WTC11 (cell line): ENCODE measurements around the gene PSMA7. TPM values are rescaled to one million over a fixed set of nuclear protein-coding genes. Genes with fewer than 3 reads are reported as not detected.

ENCODE experiments used
- ATAC-seq: fragments of 200-7000 bp; cut with Tn5 transposase; 2 replicates; pipeline ENCODE4 v1.10.0; 2021; ENCODE audit warnings: mild to moderate bottlenecking, moderate library complexity
- CTCF ChIA-PET: fragments of 300-600 bp; sonication (Branson Sonifier 250); formaldehyde crosslinking; loops from one replicate; lab custom pipeline; 2021; ENCODE audit warnings: antibody characterized with exemption; lab: Charles Lee
- POLR2A ChIA-PET: fragments of 350-600 bp; sonication (Branson Sonifier 250); formaldehyde crosslinking; loops from one replicate; lab custom pipeline; 2021; ENCODE audit warnings: antibody characterized with exemption; lab: Charles Lee
- DNase-seq: peaks from one replicate; pipeline ENCODE4 v3.0.0; 2021; ENCODE audit warnings: low spot score
- H3K27ac Mint-ChIP-seq: 2 replicates; pipeline ENCODE4 v1.8.0; 2021; ENCODE audit warnings: mixed read lengths
- H3K27me3 Mint-ChIP-seq: 2 replicates; pipeline ENCODE4 v1.8.0; 2021; ENCODE audit warnings: low read depth, mild to moderate bottlenecking, moderate library complexity, mixed read lengths
- H3K36me3 Mint-ChIP-seq: 2 replicates; pipeline ENCODE4 v1.8.0; 2021; ENCODE audit warnings: mixed read lengths
- H3K4me1 Mint-ChIP-seq: 2 replicates; pipeline ENCODE4 v1.8.0; 2022; ENCODE audit warnings: mixed read lengths
- H3K4me3 Mint-ChIP-seq: 2 replicates; pipeline ENCODE4 v1.8.0; 2021; ENCODE audit warnings: mild to moderate bottlenecking, moderate library complexity, mixed read lengths
- H3K9me3 Mint-ChIP-seq: 2 replicates; pipeline ENCODE4 v1.8.0; 2021; ENCODE audit warnings: mixed read lengths
- CDX4 ChIP-seq: fragments of 250-450 bp; sonication (Bioruptor Pico); IDR thresholded peaks from 2 replicates; pipeline ENCODE4 v1.9.0; 2021; ENCODE audit warnings: moderate library complexity, mild to moderate bottlenecking, inconsistent platforms, borderline replicate concordance
- EMX1 ChIP-seq: fragments of 250-450 bp; sonication (Bioruptor Pico); IDR thresholded peaks from 2 replicates; pipeline ENCODE4 v1.8.0; 2021; ENCODE audit warnings: mild to moderate bottlenecking
- ESRRA ChIP-seq: sonication (generic); formaldehyde crosslinking; IDR thresholded peaks from 2 replicates; pipeline ENCODE4 v1.8.1; 2022; ENCODE audit warnings: mild to moderate bottlenecking, missing genetic modification reagents, borderline replicate concordance
- GTF2I ChIP-seq: fragments of 250-450 bp; sonication (Bioruptor Pico); conservative IDR thresholded peaks from 2 replicates; pipeline ENCODE4 v1.4.0; 2021; ENCODE audit warnings: mild to moderate bottlenecking
- HMGA2 ChIP-seq: fragments of 250-450 bp; sonication (Bioruptor Pico); IDR thresholded peaks from 2 replicates; pipeline ENCODE4 v1.4.0; 2021; ENCODE audit warnings: mild to moderate bottlenecking, moderate library complexity
- MLX ChIP-seq: sonication (generic); formaldehyde crosslinking; IDR thresholded peaks from 2 replicates; pipeline ENCODE4 v1.8.1; 2023; ENCODE audit warnings: mild to moderate bottlenecking, missing genetic modification reagents, moderate library complexity
- NR3C1 ChIP-seq: sonication (generic); formaldehyde crosslinking; conservative IDR thresholded peaks from 2 replicates; pipeline ENCODE4 v1.8.1; 2023; ENCODE audit warnings: low read depth, mild to moderate bottlenecking, missing genetic modification reagents
- RELA ChIP-seq: sonication (generic); formaldehyde crosslinking; IDR thresholded peaks from 2 replicates; pipeline ENCODE4 v1.8.1; 2022; ENCODE audit warnings: missing genetic modification reagents, mild to moderate bottlenecking, borderline replicate concordance
- RORB ChIP-seq: fragments of 250-450 bp; sonication (Bioruptor Pico); IDR thresholded peaks from 2 replicates; pipeline ENCODE4 v1.9.0; 2021; ENCODE audit warnings: mild to moderate bottlenecking
- TEAD1 ChIP-seq: sonication (generic); formaldehyde crosslinking; IDR thresholded peaks from 2 replicates; pipeline ENCODE4 v1.8.0; 2022; ENCODE audit warnings: mild to moderate bottlenecking, missing genetic modification reagents
- TEAD4 ChIP-seq: sonication (generic); formaldehyde crosslinking; IDR thresholded peaks from 2 replicates; pipeline ENCODE4 v1.8.0; 2022; ENCODE audit warnings: mild to moderate bottlenecking, missing genetic modification reagents
- ZMAT4 ChIP-seq: fragments of 250-450 bp; sonication (Bioruptor Pico); IDR thresholded peaks from 2 replicates; pipeline ENCODE4 v1.9.0; 2021; ENCODE audit warnings: mild to moderate bottlenecking
- ZNF219 ChIP-seq: sonication (generic); formaldehyde crosslinking; IDR thresholded peaks from 2 replicates; pipeline ENCODE4 v1.8.0; 2023; ENCODE audit warnings: missing genetic modification reagents, mild to moderate bottlenecking, borderline replicate concordance
- ZNF232 ChIP-seq: sonication (generic); formaldehyde crosslinking; IDR thresholded peaks from 2 replicates; pipeline ENCODE4 v1.8.0; 2022; ENCODE audit warnings: mild to moderate bottlenecking, missing genetic modification reagents
- total RNA-seq: library from RNA; stranded (reverse); gene quantifications from 3 replicates; pipeline ENCODE4 v1.2.3, GENCODE V29; 2021
- TF ChIP-seq, protein P1 (sequence below): sonication (generic); formaldehyde crosslinking; IDR thresholded peaks from 2 replicates; pipeline ENCODE4 v1.8.1; 2023; ENCODE audit warnings: mild to moderate bottlenecking, missing genetic modification reagents, borderline replicate concordance
- TF ChIP-seq, protein P2 (sequence below): fragments of 250-450 bp; sonication (Bioruptor Pico); IDR thresholded peaks from 2 replicates; pipeline ENCODE4 v1.8.0; 2021; ENCODE audit warnings: mild to moderate bottlenecking
- TF ChIP-seq, protein P3 (sequence below): fragments of 250-450 bp; sonication (Bioruptor Pico); IDR thresholded peaks from 2 replicates; pipeline ENCODE4 v2.1.2; 2022; ENCODE audit warnings: mild to moderate bottlenecking, moderate library complexity
- TF ChIP-seq, protein P4 (sequence below): sonication (generic); formaldehyde crosslinking; IDR thresholded peaks from 2 replicates; pipeline ENCODE4 v1.8.1; 2022; ENCODE audit warnings: mild to moderate bottlenecking, missing genetic modification reagents, moderate library complexity, borderline replicate concordance
- TF ChIP-seq, protein P5 (sequence below): sonication (generic); formaldehyde crosslinking; IDR thresholded peaks from 2 replicates; pipeline ENCODE4 v1.8.0; 2023; ENCODE audit warnings: missing genetic modification reagents, mild to moderate bottlenecking, borderline replicate concordance

Gene PSMA7
- total RNA-seq, 1 experiment from 2014 or later: 364 TPM

- TF ChIP-seq, protein P1, sequence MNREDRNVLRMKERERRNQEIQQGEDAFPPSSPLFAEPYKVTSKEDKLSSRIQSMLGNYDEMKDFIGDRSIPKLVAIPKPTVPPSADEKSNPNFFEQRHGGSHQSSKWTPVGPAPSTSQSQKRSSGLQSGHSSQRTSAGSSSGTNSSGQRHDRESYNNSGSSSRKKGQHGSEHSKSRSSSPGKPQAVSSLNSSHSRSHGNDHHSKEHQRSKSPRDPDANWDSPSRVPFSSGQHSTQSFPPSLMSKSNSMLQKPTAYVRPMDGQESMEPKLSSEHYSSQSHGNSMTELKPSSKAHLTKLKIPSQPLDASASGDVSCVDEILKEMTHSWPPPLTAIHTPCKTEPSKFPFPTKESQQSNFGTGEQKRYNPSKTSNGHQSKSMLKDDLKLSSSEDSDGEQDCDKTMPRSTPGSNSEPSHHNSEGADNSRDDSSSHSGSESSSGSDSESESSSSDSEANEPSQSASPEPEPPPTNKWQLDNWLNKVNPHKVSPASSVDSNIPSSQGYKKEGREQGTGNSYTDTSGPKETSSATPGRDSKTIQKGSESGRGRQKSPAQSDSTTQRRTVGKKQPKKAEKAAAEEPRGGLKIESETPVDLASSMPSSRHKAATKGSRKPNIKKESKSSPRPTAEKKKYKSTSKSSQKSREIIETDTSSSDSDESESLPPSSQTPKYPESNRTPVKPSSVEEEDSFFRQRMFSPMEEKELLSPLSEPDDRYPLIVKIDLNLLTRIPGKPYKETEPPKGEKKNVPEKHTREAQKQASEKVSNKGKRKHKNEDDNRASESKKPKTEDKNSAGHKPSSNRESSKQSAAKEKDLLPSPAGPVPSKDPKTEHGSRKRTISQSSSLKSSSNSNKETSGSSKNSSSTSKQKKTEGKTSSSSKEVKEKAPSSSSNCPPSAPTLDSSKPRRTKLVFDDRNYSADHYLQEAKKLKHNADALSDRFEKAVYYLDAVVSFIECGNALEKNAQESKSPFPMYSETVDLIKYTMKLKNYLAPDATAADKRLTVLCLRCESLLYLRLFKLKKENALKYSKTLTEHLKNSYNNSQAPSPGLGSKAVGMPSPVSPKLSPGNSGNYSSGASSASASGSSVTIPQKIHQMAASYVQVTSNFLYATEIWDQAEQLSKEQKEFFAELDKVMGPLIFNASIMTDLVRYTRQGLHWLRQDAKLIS (CRISPR knock-in tag): no peak
- TF ChIP-seq, protein P2, sequence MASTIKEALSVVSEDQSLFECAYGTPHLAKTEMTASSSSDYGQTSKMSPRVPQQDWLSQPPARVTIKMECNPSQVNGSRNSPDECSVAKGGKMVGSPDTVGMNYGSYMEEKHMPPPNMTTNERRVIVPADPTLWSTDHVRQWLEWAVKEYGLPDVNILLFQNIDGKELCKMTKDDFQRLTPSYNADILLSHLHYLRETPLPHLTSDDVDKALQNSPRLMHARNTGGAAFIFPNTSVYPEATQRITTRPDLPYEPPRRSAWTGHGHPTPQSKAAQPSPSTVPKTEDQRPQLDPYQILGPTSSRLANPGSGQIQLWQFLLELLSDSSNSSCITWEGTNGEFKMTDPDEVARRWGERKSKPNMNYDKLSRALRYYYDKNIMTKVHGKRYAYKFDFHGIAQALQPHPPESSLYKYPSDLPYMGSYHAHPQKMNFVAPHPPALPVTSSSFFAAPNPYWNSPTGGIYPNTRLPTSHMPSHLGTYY (CRISPR knock-in tag): no peak
- TF ChIP-seq MLX (CRISPR knock-in tag): no peak
- TF ChIP-seq, protein P3, sequence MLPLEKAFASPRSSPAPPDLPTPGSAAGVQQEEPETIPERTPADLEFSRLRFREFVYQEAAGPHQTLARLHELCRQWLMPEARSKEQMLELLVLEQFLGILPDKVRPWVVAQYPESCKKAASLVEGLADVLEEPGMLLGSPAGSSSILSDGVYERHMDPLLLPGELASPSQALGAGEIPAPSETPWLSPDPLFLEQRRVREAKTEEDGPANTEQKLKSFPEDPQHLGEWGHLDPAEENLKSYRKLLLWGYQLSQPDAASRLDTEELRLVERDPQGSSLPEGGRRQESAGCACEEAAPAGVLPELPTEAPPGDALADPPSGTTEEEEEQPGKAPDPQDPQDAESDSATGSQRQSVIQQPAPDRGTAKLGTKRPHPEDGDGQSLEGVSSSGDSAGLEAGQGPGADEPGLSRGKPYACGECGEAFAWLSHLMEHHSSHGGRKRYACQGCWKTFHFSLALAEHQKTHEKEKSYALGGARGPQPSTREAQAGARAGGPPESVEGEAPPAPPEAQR: no peak
- TF ChIP-seq RORB: no peak
- TF ChIP-seq ZMAT4: no peak
- TF ChIP-seq ESRRA (CRISPR knock-in tag): 0 out of 2 replicates have a peak, but pooled peaks have one; percentile 18
- TF ChIP-seq NR3C1 (CRISPR knock-in tag): no peak
- no peak for TF ChIP-seq GTF2I (CRISPR knock-in tag)
Observed at GRCh38 chr20:62143081-62143956, at the start of gene PSMA7, which contains the start of gene SS18L1 (continued).

DNA sequence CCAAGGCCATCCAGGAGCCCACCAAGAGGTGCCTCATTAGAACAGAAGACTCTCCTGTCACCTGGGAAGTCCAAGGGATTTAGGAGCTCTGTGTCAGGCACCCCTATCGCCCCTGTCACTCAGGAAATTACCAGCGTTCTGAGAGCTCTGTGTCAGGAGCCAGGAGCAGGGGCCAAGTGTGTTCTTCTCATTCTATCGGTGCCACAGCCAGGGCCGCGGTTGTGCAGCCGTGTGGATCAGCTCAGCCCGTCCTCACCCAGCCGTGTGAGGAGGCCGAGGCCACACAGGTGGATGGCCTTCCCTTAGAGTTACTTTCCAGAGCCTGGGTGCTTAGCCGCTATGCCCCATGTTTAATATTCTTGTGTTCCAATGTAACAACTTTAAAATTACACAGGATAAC, 49.4 kb upstream of the PSMA7 start:
- Mint-ChIP-seq H3K36me3 (peaks cover 4% of the 10 kb centered on the region; the same call in 1 of the 2 replicates), H3K27ac (0 out of 2 replicates have a peak overlapping the region, but pooled peaks have one; percentile 42), H3K4me3 (no peak overlapping the region), H3K9me3 (no peaks in the 10 kb centered on the region), H3K4me1 (no peaks in the 10 kb centered on the region), H3K27me3 (no peaks in the 10 kb centered on the region)
- no peak for ATAC-seq
- DNase-seq: no peak
- ChIA-PET CTCF (no interaction called here), POLR2A (no interaction called here)
- TF ChIP-seq, protein P4, sequence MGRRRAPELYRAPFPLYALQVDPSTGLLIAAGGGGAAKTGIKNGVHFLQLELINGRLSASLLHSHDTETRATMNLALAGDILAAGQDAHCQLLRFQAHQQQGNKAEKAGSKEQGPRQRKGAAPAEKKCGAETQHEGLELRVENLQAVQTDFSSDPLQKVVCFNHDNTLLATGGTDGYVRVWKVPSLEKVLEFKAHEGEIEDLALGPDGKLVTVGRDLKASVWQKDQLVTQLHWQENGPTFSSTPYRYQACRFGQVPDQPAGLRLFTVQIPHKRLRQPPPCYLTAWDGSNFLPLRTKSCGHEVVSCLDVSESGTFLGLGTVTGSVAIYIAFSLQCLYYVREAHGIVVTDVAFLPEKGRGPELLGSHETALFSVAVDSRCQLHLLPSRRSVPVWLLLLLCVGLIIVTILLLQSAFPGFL: no peak
- TF ChIP-seq, protein P2 (CRISPR knock-in tag): no peak
- TF ChIP-seq, protein P5, sequence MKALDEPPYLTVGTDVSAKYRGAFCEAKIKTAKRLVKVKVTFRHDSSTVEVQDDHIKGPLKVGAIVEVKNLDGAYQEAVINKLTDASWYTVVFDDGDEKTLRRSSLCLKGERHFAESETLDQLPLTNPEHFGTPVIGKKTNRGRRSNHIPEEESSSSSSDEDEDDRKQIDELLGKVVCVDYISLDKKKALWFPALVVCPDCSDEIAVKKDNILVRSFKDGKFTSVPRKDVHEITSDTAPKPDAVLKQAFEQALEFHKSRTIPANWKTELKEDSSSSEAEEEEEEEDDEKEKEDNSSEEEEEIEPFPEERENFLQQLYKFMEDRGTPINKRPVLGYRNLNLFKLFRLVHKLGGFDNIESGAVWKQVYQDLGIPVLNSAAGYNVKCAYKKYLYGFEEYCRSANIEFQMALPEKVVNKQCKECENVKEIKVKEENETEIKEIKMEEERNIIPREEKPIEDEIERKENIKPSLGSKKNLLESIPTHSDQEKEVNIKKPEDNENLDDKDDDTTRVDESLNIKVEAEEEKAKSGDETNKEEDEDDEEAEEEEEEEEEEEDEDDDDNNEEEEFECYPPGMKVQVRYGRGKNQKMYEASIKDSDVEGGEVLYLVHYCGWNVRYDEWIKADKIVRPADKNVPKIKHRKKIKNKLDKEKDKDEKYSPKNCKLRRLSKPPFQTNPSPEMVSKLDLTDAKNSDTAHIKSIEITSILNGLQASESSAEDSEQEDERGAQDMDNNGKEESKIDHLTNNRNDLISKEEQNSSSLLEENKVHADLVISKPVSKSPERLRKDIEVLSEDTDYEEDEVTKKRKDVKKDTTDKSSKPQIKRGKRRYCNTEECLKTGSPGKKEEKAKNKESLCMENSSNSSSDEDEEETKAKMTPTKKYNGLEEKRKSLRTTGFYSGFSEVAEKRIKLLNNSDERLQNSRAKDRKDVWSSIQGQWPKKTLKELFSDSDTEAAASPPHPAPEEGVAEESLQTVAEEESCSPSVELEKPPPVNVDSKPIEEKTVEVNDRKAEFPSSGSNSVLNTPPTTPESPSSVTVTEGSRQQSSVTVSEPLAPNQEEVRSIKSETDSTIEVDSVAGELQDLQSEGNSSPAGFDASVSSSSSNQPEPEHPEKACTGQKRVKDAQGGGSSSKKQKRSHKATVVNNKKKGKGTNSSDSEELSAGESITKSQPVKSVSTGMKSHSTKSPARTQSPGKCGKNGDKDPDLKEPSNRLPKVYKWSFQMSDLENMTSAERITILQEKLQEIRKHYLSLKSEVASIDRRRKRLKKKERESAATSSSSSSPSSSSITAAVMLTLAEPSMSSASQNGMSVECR (CRISPR knock-in tag): no peak
- TF ChIP-seq CDX4 (CRISPR knock-in tag) (no peak), TEAD4 (CRISPR knock-in tag) (no peak), EMX1 (CRISPR knock-in tag) (no peak), TEAD1 (CRISPR knock-in tag) (no peak), ZNF219 (CRISPR knock-in tag) (no peak), HMGA2 (CRISPR knock-in tag) (no peak), RELA (CRISPR knock-in tag) (no peak), ZNF232 (no peak)
